CD4-positive, alpha-beta T cell treated with Interleukin-4 for 1 hour (primary cell): Measurements from ENCODE around the gene PHRF1.

ENCODE experiments used
- DNase-seq, 2 donors: peaks; one replicate each; pipeline ENCODE4 v3.0.0-alpha.2; 2020 to 2022

PHRF1 gene

DNA sequence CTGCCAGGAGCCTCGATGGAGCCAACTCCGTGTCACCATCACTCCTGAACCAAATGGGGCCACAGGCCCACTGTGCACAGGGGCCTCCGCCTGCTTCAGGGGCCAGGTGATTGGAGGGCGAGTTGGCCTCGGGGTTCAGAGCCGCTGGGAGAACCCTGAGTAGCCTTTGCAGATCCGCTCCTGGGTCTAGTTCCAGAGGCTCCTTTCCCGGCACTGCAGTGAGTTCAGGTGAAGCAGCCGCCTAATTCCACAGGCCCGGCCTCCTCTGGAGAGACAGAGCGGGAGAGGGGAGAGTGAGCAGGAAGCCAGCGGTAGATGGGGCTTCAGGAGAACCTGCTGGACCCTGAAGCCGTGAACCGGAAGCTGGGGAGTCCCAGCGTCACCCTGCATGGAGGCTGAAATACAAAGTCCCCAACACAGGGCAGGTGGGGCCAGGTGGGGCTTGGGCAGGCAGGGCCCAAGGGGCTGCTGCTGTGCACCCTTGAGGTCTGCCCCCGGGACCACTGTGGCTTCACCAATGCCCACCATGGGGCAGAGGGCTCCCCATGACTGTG is 83.3 kb downstream of the PHRF1 start:
- DNase-seq = no peak

DNA sequence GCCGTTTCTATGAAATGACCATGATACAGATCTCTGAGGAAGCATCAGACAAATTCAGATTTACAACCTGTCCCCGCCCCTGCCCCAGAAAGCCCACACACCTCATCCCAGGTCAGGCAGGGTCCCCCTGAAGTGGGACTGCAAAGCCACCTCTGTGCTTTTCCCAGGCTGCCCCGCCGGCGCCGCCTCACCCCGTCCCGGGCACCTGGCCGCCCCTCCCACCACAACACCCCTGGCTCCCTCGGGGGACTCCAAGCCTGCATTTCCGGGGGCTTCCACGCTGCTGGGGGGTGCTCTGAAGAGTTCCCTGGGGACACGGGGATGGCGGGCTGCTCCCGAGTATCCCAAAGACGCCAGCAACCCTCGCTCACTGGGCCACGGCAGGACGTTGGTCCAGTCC is 84.0 kb downstream of the PHRF1 start:
- DNase-seq = no peak

DNA sequence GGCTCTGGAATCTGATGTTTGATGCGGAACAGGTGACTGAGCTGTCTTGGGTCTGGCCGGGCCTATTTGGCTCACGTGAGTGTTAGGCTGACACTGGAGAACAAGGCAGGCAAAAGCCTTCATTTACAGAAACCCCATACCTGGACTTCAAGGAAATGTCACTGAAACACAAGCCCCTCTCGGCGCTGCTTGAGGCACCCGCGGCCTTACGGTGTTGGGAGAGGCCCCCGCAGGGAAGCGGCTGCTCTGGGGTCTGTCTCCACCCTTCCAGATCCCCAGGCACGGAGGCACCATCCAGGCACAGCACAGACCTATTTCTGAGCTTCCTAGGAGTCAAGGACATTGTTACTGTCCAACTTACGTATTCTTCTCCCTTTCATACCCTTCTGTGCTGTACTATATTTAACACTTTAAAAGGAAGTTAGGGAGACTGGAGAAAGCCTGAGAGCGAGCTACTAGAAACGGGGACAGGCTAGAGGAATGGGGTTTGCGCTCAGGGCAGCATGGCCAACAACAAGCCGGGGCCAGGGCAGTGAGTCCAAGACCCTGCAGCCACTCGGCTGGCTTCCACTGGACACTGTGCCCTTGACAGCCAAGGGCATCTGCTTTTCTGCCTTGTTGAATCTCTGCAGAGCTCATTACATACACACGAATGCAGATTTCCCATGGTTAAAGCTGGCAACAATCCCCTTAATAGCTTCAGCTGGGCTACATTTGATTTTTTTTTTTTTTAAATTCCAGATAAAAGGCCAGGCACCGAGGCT is 84.6 kb downstream of the PHRF1 start:
- DNase-seq = no peak
